Tibial nerve (tissue), 3 donors: ENCODE data around the gene ATRX.

Experiments
- POLR2A ChIP-seq, 2 donors: fragments of 450-650 bp; IDR thresholded peaks; one replicate each; pipeline ENCODE4 v1.6.1; 2017; ENCODE audit warnings: antibody characterized with exemption in 2 of 2, mild to moderate bottlenecking in 2 of 2, moderate library complexity in 2 of 2
- TF ChIP-seq, protein P1 (sequence below), 5 experiments: fragments of 200-600 bp in 3 of 5; fragments of 450-650 bp in 2 of 5; sonication (generic) in 3 of 5; IDR thresholded peaks; one replicate each; pipeline ENCODE4 v1.5.1; 2016 to 2019; ENCODE audit warnings: antibody characterized with exemption in 5 of 5, mild to moderate bottlenecking in 3 of 5, moderate library complexity in 2 of 5

- TF ChIP-seq POLR2A (IDR thresholded peaks at IDR 0.05), result no peak
- TF ChIP-seq, protein P1, sequence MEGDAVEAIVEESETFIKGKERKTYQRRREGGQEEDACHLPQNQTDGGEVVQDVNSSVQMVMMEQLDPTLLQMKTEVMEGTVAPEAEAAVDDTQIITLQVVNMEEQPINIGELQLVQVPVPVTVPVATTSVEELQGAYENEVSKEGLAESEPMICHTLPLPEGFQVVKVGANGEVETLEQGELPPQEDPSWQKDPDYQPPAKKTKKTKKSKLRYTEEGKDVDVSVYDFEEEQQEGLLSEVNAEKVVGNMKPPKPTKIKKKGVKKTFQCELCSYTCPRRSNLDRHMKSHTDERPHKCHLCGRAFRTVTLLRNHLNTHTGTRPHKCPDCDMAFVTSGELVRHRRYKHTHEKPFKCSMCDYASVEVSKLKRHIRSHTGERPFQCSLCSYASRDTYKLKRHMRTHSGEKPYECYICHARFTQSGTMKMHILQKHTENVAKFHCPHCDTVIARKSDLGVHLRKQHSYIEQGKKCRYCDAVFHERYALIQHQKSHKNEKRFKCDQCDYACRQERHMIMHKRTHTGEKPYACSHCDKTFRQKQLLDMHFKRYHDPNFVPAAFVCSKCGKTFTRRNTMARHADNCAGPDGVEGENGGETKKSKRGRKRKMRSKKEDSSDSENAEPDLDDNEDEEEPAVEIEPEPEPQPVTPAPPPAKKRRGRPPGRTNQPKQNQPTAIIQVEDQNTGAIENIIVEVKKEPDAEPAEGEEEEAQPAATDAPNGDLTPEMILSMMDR (IDR thresholded peaks at IDR 0.05), result no peak
Measured at GRCh38 chrX:77455437-77455836, 330.6 kb downstream of the ATRX start.
